HepG2 (cell line): ENCODE results near the gene IGHMBP2.

Source experiments
- AGO2 ChIP-seq: fragments of 200-400 bp; formaldehyde crosslinking; optimal IDR thresholded peaks from 2 replicates; pipeline ENCODE3; 2017; ENCODE audit warnings: mild to moderate bottlenecking, low read depth, low read length, moderate library complexity
- KDM1A ChIP-seq: IDR thresholded peaks from 2 replicates; pipeline ENCODE4 v1.6.1; 2016; ENCODE audit warnings: missing compliant biosample characterization
- SIX4 ChIP-seq: sonication (generic); formaldehyde crosslinking; IDR thresholded peaks from 2 replicates; pipeline ENCODE4 v1.4.0; 2020; ENCODE audit warnings: missing genetic modification reagents
- ZHX1 ChIP-seq: sonication (generic); formaldehyde crosslinking; IDR thresholded peaks from 2 replicates; pipeline ENCODE4 v1.8.1; 2022; ENCODE audit warnings: low read depth, mild to moderate bottlenecking, missing genetic modification reagents
- ZNF138 ChIP-seq: sonication (generic); formaldehyde crosslinking; IDR thresholded peaks from 2 replicates; pipeline ENCODE4 v1.5.0; 2020; ENCODE audit warnings: mild to moderate bottlenecking, low read depth, missing genetic modification reagents
- ZNF580 ChIP-seq: IDR thresholded peaks from 2 replicates; pipeline ENCODE4 v1.6.1; 2016; ENCODE audit warnings: low read depth, borderline replicate concordance
- TF ChIP-seq, protein P1 (sequence below): sonication (generic); formaldehyde crosslinking; IDR thresholded peaks from 2 replicates; pipeline ENCODE4 v1.5.0; 2020; ENCODE audit warnings: mild to moderate bottlenecking, missing genetic modification reagents, moderate library complexity
- TF ChIP-seq, protein P2 (sequence below): sonication (generic); formaldehyde crosslinking; IDR thresholded peaks from 2 replicates; pipeline ENCODE4 v1.5.0; 2020; ENCODE audit warnings: mild to moderate bottlenecking, missing genetic modification reagents

GRCh38 chr11:68880851-68881250, 22.8 kb upstream of the IGHMBP2 start:
- TF ChIP-seq ZHX1 (CRISPR knock-in tag) (no peak), AGO2 (no peak), ZNF138 (CRISPR knock-in tag) (no peak), SIX4 (CRISPR knock-in tag) (no peak), KDM1A (CRISPR knock-in tag) (no peak), ZNF580 (CRISPR knock-in tag) (no peak)
- TF ChIP-seq, protein P1, sequence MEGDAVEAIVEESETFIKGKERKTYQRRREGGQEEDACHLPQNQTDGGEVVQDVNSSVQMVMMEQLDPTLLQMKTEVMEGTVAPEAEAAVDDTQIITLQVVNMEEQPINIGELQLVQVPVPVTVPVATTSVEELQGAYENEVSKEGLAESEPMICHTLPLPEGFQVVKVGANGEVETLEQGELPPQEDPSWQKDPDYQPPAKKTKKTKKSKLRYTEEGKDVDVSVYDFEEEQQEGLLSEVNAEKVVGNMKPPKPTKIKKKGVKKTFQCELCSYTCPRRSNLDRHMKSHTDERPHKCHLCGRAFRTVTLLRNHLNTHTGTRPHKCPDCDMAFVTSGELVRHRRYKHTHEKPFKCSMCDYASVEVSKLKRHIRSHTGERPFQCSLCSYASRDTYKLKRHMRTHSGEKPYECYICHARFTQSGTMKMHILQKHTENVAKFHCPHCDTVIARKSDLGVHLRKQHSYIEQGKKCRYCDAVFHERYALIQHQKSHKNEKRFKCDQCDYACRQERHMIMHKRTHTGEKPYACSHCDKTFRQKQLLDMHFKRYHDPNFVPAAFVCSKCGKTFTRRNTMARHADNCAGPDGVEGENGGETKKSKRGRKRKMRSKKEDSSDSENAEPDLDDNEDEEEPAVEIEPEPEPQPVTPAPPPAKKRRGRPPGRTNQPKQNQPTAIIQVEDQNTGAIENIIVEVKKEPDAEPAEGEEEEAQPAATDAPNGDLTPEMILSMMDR (CRISPR knock-in tag) = no peak
- TF ChIP-seq, protein P2, sequence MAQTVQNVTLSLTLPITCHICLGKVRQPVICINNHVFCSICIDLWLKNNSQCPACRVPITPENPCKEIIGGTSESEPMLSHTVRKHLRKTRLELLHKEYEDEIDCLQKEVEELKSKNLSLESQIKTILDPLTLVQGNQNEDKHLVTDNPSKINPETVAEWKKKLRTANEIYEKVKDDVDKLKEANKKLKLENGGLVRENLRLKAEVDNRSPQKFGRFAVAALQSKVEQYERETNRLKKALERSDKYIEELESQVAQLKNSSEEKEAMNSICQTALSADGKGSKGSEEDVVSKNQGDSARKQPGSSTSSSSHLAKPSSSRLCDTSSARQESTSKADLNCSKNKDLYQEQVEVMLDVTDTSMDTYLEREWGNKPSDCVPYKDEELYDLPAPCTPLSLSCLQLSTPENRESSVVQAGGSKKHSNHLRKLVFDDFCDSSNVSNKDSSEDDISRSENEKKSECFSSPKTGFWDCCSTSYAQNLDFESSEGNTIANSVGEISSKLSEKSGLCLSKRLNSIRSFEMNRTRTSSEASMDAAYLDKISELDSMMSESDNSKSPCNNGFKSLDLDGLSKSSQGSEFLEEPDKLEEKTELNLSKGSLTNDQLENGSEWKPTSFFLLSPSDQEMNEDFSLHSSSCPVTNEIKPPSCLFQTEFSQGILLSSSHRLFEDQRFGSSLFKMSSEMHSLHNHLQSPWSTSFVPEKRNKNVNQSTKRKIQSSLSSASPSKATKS (CRISPR knock-in tag) = no peak
